HG03039 (cell line): Measurements from ENCODE around the gene SGCD.
"Not testable (repeated sequence)": the region's sequence is repeated elsewhere in the genome, so short reads cannot be mapped to it uniquely, and the experiment has no call there.

Source experiments
- ATAC-seq: cut with Tn5 transposase; IDR thresholded peaks from one replicate; pipeline ENCODE4 v1.9.1; 2021; ENCODE audit warnings: mild to moderate bottlenecking, moderate library complexity; ENCODE audit not compliant: unreplicated experiment

The SGCD gene

GRCh38 chr5:156552855-156553358 lies 225.9 kb downstream of the SGCD start:
- no peak for ATAC-seq

- ATAC-seq: no peak
Measured at GRCh38 chr5:156556666-156557406, 229.9 kb downstream of the SGCD start.

GRCh38 chr5:156560002-156560401 lies 233.0 kb downstream of the SGCD start:
- no peak for ATAC-seq

- ATAC-seq: no peak
Measured at GRCh38 chr5:156561651-156562050, 234.7 kb downstream of the SGCD start.

GRCh38 chr5:156570615-156571014 lies 243.7 kb downstream of the SGCD start:
- no peak for ATAC-seq

GRCh38 chr5:156581725-156582124 lies 254.8 kb downstream of the SGCD start:
- ATAC-seq: no peak

GRCh38 chr5:156582193-156582598 lies 255.2 kb downstream of the SGCD start:
- no peak for ATAC-seq

- ATAC-seq: no peak
Measured at GRCh38 chr5:156584871-156585270, 257.9 kb downstream of the SGCD start.

- no peak for ATAC-seq
Measured at GRCh38 chr5:156585999-156586398, 259.0 kb downstream of the SGCD start.

GRCh38 chr5:156587012-156587411 lies 260.0 kb downstream of the SGCD start:
- no peak for ATAC-seq

GRCh38 chr5:156588306-156588705 lies 261.3 kb downstream of the SGCD start:
- ATAC-seq: no peak

- ATAC-seq: no peak
Measured at GRCh38 chr5:156589104-156589945, 262.4 kb downstream of the SGCD start.

GRCh38 chr5:156589946-156590216 lies 262.9 kb downstream of the SGCD start:
- no peak for ATAC-seq

- no peak for ATAC-seq
Measured at GRCh38 chr5:156590978-156591377, 264.0 kb downstream of the SGCD start.

GRCh38 chr5:156591631-156592030 lies 264.7 kb downstream of the SGCD start:
- ATAC-seq: no peak

- ATAC-seq: no peak
Measured at GRCh38 chr5:156593546-156593945, 266.6 kb downstream of the SGCD start.

GRCh38 chr5:156594406-156594805 lies 267.4 kb downstream of the SGCD start:
- no peak for ATAC-seq

GRCh38 chr5:156595132-156595787 lies 268.3 kb downstream of the SGCD start:
- ATAC-seq: no peak

GRCh38 chr5:156597276-156597675 lies 270.3 kb downstream of the SGCD start:
- no peak for ATAC-seq

GRCh38 chr5:156598964-156599363 lies 272.0 kb downstream of the SGCD start:
- no peak for ATAC-seq

- not testable (repeated sequence) for ATAC-seq
Measured at GRCh38 chr5:156610582-156610981, 283.6 kb downstream of the SGCD start.

- no peak for ATAC-seq
Measured at GRCh38 chr5:156615901-156616300, 288.9 kb downstream of the SGCD start.
